KMS-11 (cell line): ENCODE data around the gene HPF1.
"Not testable (repeated sequence)": the region's sequence is repeated elsewhere in the genome, so short reads cannot be mapped to it uniquely, and the experiment has no call there.

ENCODE experiments used
- H2AFZ ChIP-seq: fragments of 200-600 bp; sonication (generic); 2 replicates; pipeline ENCODE4 v1.6.1; 2016; ENCODE audit warnings: antibody characterized with exemption, mixed run types, low read depth
- H3K27ac ChIP-seq: fragments of 200-600 bp; sonication (generic); 2 replicates; pipeline ENCODE4 v1.6.1; 2016; ENCODE audit warnings: mild to moderate bottlenecking, mixed run types
- H3K27me3 ChIP-seq: fragments of 200-600 bp; sonication (generic); 2 replicates; pipeline ENCODE4 v1.6.1; 2017; ENCODE audit warnings: mild to moderate bottlenecking, low read depth, mixed run types, moderate library complexity; ENCODE audit not compliant: insufficient read depth
- H3K36me3 ChIP-seq: fragments of 200-600 bp; sonication (generic); 2 replicates; pipeline ENCODE4 v1.6.1; 2017; ENCODE audit warnings: mild to moderate bottlenecking, mixed run types; ENCODE audit not compliant: insufficient read depth
- H3K4me1 ChIP-seq: fragments of 200-600 bp; sonication (generic); 2 replicates; pipeline ENCODE4 v1.6.1; 2016; ENCODE audit warnings: mild to moderate bottlenecking, low read depth, mixed run types; ENCODE audit not compliant: poor library complexity, severe bottlenecking
- H3K4me2 ChIP-seq: fragments of 200-600 bp; sonication (generic); 2 replicates; pipeline ENCODE4 v1.7.0; 2016; ENCODE audit warnings: mild to moderate bottlenecking, mixed run types
- H3K4me3 ChIP-seq: fragments of 200-600 bp; sonication (generic); IDR thresholded peaks from 2 replicates; pipeline ENCODE4 v1.6.1; 2017; ENCODE audit warnings: low read depth, low read length, mixed read lengths; ENCODE audit not compliant: insufficient read depth
- H3K79me2 ChIP-seq: fragments of 200-600 bp; sonication (generic); 2 replicates; pipeline ENCODE4 v1.6.1; 2016; ENCODE audit warnings: low read depth, mixed run types; ENCODE audit not compliant: insufficient read depth
- H3K9ac ChIP-seq: fragments of 200-600 bp; sonication (generic); 2 replicates; pipeline ENCODE4 v1.6.1; 2016; ENCODE audit warnings: mild to moderate bottlenecking, mixed run types
- H4K20me1 ChIP-seq: fragments of 200-600 bp; sonication (generic); 2 replicates; pipeline ENCODE4 v1.6.1; 2016; ENCODE audit warnings: mild to moderate bottlenecking, mixed run types; ENCODE audit not compliant: insufficient read depth
- CTCF ChIP-seq: fragments of 200-600 bp; sonication (generic); conservative IDR thresholded peaks from 2 replicates; pipeline ENCODE4 v1.6.1; 2017; ENCODE audit warnings: low read depth, mild to moderate bottlenecking, antibody characterized with exemption, low read length, moderate library complexity, mixed read lengths

Gene HPF1

GRCh38 chr4:169757575-169758184, at the start of gene HPF1:
Gene HPF1 (minus strand): TSS chr4:169757944. CDS start chr4:169757877, 67 bp downstream.
- Histone ChIP-seq H2AFZ (peak within 1 kb of the TSS; percentile 91), H3K4me3 (no peak within 1 kb of the TSS), H3K4me2 (peak within 1 kb of the TSS; percentile 89), H3K27ac (peak within 1 kb of the TSS; percentile 61), H3K9ac (peak within 1 kb of the TSS; percentile 76), H3K79me2 (peaks cover 9% of the 10 kb centered on the region; the same call in 1 of the 2 replicates), H3K4me1 (peaks cover 17% of the 10 kb centered on the region), H4K20me1 (no peaks in the 10 kb centered on the region), H3K27me3 (no peaks in the 10 kb centered on the region), H3K36me3 (no peaks in the 10 kb centered on the region)
- no peak for TF ChIP-seq CTCF

GRCh38 chr4:169806770-169807169, 49.0 kb upstream of the HPF1 start:
- H3K9ac ChIP-seq, H3K4me3 ChIP-seq, H3K4me2 ChIP-seq, H3K27me3 ChIP-seq, H3K4me1 ChIP-seq, H3K79me2 ChIP-seq, H4K20me1 ChIP-seq, H2AFZ ChIP-seq, H3K36me3 ChIP-seq, H3K27ac ChIP-seq: not testable (repeated sequence)

- no peak overlapping the region for H3K27ac ChIP-seq
- TF ChIP-seq CTCF = no peak
- no peaks in the 10 kb centered on the region for H3K4me1 ChIP-seq
- no peak overlapping the region for H3K9ac ChIP-seq
- H3K36me3 ChIP-seq = no peaks in the 10 kb centered on the region
- H3K79me2 ChIP-seq = no peaks in the 10 kb centered on the region
- no peak overlapping the region for H2AFZ ChIP-seq
- H3K4me3 ChIP-seq = no peak overlapping the region
- H3K4me2 ChIP-seq = no peak overlapping the region
- H4K20me1 ChIP-seq = no peaks in the 10 kb centered on the region
- H3K27me3 ChIP-seq = no peaks in the 10 kb centered on the region
Observed at GRCh38 chr4:169803413-169803812, 45.7 kb upstream of the HPF1 start.

GRCh38 chr4:169802873-169803272, 45.1 kb upstream of the HPF1 start:
- Histone ChIP-seq H3K79me2 (no peaks in the 10 kb centered on the region), H3K27ac (no peak overlapping the region), H3K36me3 (no peaks in the 10 kb centered on the region), H3K4me3 (no peak overlapping the region), H3K9ac (no peak overlapping the region), H4K20me1 (no peaks in the 10 kb centered on the region), H3K27me3 (no peaks in the 10 kb centered on the region), H3K4me1 (no peaks in the 10 kb centered on the region), H3K4me2 (no peak overlapping the region), H2AFZ (no peak overlapping the region)
- no peak for TF ChIP-seq CTCF

GRCh38 chr4:169800541-169800940, 42.8 kb upstream of the HPF1 start:
- Histone ChIP-seq H4K20me1 (no peaks in the 10 kb centered on the region), H3K9ac (no peak overlapping the region), H2AFZ (no peak overlapping the region), H3K4me1 (no peaks in the 10 kb centered on the region), H3K27ac (no peak overlapping the region), H3K79me2 (no peaks in the 10 kb centered on the region), H3K36me3 (no peaks in the 10 kb centered on the region), H3K4me2 (no peak overlapping the region), H3K4me3 (no peak overlapping the region), H3K27me3 (no peaks in the 10 kb centered on the region)
- no peak for TF ChIP-seq CTCF
